Upper lobe of left lung (tissue), 4 donors: Measurements from ENCODE around the gene NME5.

Experiments used
- CTCF ChIP-seq, 6 experiments: fragments of 450-650 bp in 4 of 6; fragments of 200-600 bp in 2 of 6; sonication (generic) in 2 of 6; IDR thresholded peaks; one replicate each; pipeline ENCODE4 v1.5.1; 2016 to 2019; ENCODE audit warnings: antibody characterized with exemption in 6 of 6
- EP300 ChIP-seq, 4 donors: sonication (generic); formaldehyde crosslinking; IDR thresholded peaks; one replicate each; pipeline ENCODE4 v1.5.1; 2017; ENCODE audit warnings: antibody characterized with exemption in 4 of 4, control low read depth in 2 of 4
- POLR2A ChIP-seq, 4 donors: fragments of 450-650 bp; IDR thresholded peaks; one replicate each; pipeline ENCODE4 v1.5.1; 2016 to 2017; ENCODE audit warnings: antibody characterized with exemption in 4 of 4, mild to moderate bottlenecking in 2 of 4
- POLR2AphosphoS5 ChIP-seq, 2 donors: sonication (generic); formaldehyde crosslinking; IDR thresholded peaks; one replicate each; pipeline ENCODE4 v1.5.1; 2017; ENCODE audit warnings: antibody characterized with exemption in 2 of 2

GRCh38 chr5:138180841-138181240 is 41.6 kb upstream of the NME5 start:
- TF ChIP-seq POLR2A (IDR thresholded peaks at IDR 0.05) (no peak), CTCF (IDR thresholded peaks at IDR 0.05) (no peak), POLR2AphosphoS5 (IDR thresholded peaks at IDR 0.05) (no peak), EP300 (IDR thresholded peaks at IDR 0.05) (no peak)
